HG03575 (cell line): ENCODE data around the gene ALG12.
"Not testable (repeated sequence)": the region's sequence is repeated elsewhere in the genome, so short reads cannot be mapped to it uniquely, and the experiment has no call there.

Source experiments
- ATAC-seq: cut with Tn5 transposase; IDR thresholded peaks from one replicate; pipeline ENCODE4 v1.9.1; 2021; ENCODE audit not compliant: unreplicated experiment, insufficient number of reproducible peaks, low FRiP score; ENCODE audit errors: extremely low read depth

Gene ALG12

GRCh38 chr22:49948958-49949913 lies 31.0 kb upstream of the ALG12 start:
- no peak for ATAC-seq

- ATAC-seq = no peak
Measured at GRCh38 chr22:49948116-49948957, 30.1 kb upstream of the ALG12 start.

GRCh38 chr22:49947296-49947622 lies 29.0 kb upstream of the ALG12 start:
- no peak for ATAC-seq

- no peak for ATAC-seq
Measured at GRCh38 chr22:49946612-49947295, 28.5 kb upstream of the ALG12 start.

GRCh38 chr22:49945042-49945794 lies 27.0 kb upstream of the ALG12 start:
- ATAC-seq = not testable (repeated sequence)

- ATAC-seq = no peak
Measured at GRCh38 chr22:49944399-49944891, 26.2 kb upstream of the ALG12 start.

- no peak for ATAC-seq
Measured at GRCh38 chr22:49943771-49944398, 25.6 kb upstream of the ALG12 start.

GRCh38 chr22:49943405-49943765 lies 25.1 kb upstream of the ALG12 start:
- ATAC-seq = no peak

- no peak for ATAC-seq
Measured at GRCh38 chr22:49942565-49943404, 24.5 kb upstream of the ALG12 start.

- no peak for ATAC-seq
Measured at GRCh38 chr22:49941507-49942316, 23.5 kb upstream of the ALG12 start.

GRCh38 chr22:49938565-49939136 lies 20.4 kb upstream of the ALG12 start:
- no peak for ATAC-seq

GRCh38 chr22:49937758-49938564 lies 19.7 kb upstream of the ALG12 start:
- ATAC-seq = no peak

- no peak for ATAC-seq
Measured at GRCh38 chr22:49936973-49937757, 18.9 kb upstream of the ALG12 start.

GRCh38 chr22:49936018-49936972 lies 18.1 kb upstream of the ALG12 start:
- ATAC-seq = peak; percentile 50
